ENCODE measurements around the gene PRKX.
"Not testable (repeated sequence)": the region's sequence is repeated elsewhere in the genome, so short reads cannot be mapped to it uniquely, and the experiment has no call there.

The PRKX gene

GRCh38 chrX:3707673-3708274, 5.7 kb downstream of the PRKX start:
- not testable (repeated sequence) for DNase-seq

- no peak for DNase-seq
These were observed 7.0 kb downstream of the PRKX start for GRCh38 chrX:3706481-3706880.

GRCh38 chrX:3703251-3703650, 10.2 kb downstream of the PRKX start:
- not testable (repeated sequence) for DNase-seq

- DNase-seq = not testable (repeated sequence)
These were observed 11.4 kb downstream of the PRKX start for GRCh38 chrX:3702095-3702494.

GRCh38 chrX:3701445-3701928, 12.0 kb downstream of the PRKX start:
- DNase-seq = not testable (repeated sequence)

- no peak for DNase-seq
These were observed 13.5 kb downstream of the PRKX start for GRCh38 chrX:3699821-3700381.

- DNase-seq = no peak
These were observed 15.7 kb downstream of the PRKX start for GRCh38 chrX:3697701-3698279.

- DNase-seq = no peak
These were observed 16.2 kb downstream of the PRKX start for GRCh38 chrX:3697220-3697684.

GRCh38 chrX:3695536-3695935, 17.9 kb downstream of the PRKX start:
- no peak for DNase-seq

GRCh38 chrX:3690140-3690539, 23.3 kb downstream of the PRKX start:
- no peak for DNase-seq

GRCh38 chrX:3683236-3683635, 30.2 kb downstream of the PRKX start:
- DNase-seq = not testable (repeated sequence)

GRCh38 chrX:3680459-3680858, 33.0 kb downstream of the PRKX start:
- no peak for DNase-seq

GRCh38 chrX:3679669-3680068, 33.8 kb downstream of the PRKX start:
- no peak for DNase-seq

GRCh38 chrX:3678328-3678727, 35.1 kb downstream of the PRKX start:
- DNase-seq = no peak

- DNase-seq = no peak
These were observed 38.6 kb downstream of the PRKX start for GRCh38 chrX:3674881-3675280.

GRCh38 chrX:3669841-3670475, 43.5 kb downstream of the PRKX start:
- no peak for DNase-seq

GRCh38 chrX:3666975-3667374, 46.5 kb downstream of the PRKX start:
- DNase-seq = no peak

GRCh38 chrX:3664921-3665320, 48.5 kb downstream of the PRKX start:
- no peak for DNase-seq

GRCh38 chrX:3663576-3664250, 49.7 kb downstream of the PRKX start:
- DNase-seq = not testable (repeated sequence)

- no peak for DNase-seq
These were observed 53.7 kb downstream of the PRKX start for GRCh38 chrX:3659761-3660160.

GRCh38 chrX:3655181-3655580, 58.3 kb downstream of the PRKX start:
- DNase-seq = no peak

- no peak for DNase-seq
These were observed 60.3 kb downstream of the PRKX start for GRCh38 chrX:3653111-3653510.

- DNase-seq = no peak
These were observed 62.2 kb downstream of the PRKX start for GRCh38 chrX:3651277-3651676.
